Esophagus squamous epithelium (tissue), 5 donors: ENCODE measurements around the gene SIGLEC8. TPM values are rescaled to one million over a fixed set of nuclear protein-coding genes. Genes with fewer than 3 reads are reported as not detected.

Source experiments
- DNase-seq: peaks from one replicate; lab custom pipeline; 2025; lab: John Stamatoyannopoulos, UW
- H3K27ac ChIP-seq, 4 donors: fragments of 200-600 bp; sonication (generic); one replicate each; pipeline ENCODE4 v1.5.1; 2016 to 2019; ENCODE audit warnings: mild to moderate bottlenecking in 1 of 4
- H3K27me3 ChIP-seq, 4 donors: fragments of 200-600 bp; sonication (generic); 1 replicate in 3 of 4; 2 replicates in 1 of 4; pipeline versions ENCODE4 v1.5.1 to v1.6.0; 2017 to 2021; ENCODE audit warnings: antibody characterized with exemption in 1 of 4
- H3K36me3 ChIP-seq, 3 donors: fragments of 200-600 bp; sonication (generic); one replicate each; pipeline ENCODE4 v1.5.1; 2016 to 2019
- H3K4me1 ChIP-seq, 3 donors: fragments of 200-600 bp; sonication (generic); one replicate each; pipeline ENCODE4 v1.5.1; 2017 to 2019
- H3K4me3 ChIP-seq, 4 donors: fragments of 200-600 bp; sonication (generic); 1 replicate in 3 of 4; 2 replicates in 1 of 4; pipeline ENCODE4 v1.5.1; 2016 to 2019; ENCODE audit warnings: mild to moderate bottlenecking in 2 of 4, moderate library complexity in 1 of 4
- H3K9me3 ChIP-seq, 3 donors: fragments of 200-600 bp; sonication (generic); one replicate each; pipeline ENCODE4 v1.5.1; 2016 to 2019
- CTCF ChIP-seq, 6 experiments: fragments of 450-650 bp in 4 of 6; fragments of 200-600 bp in 2 of 6; sonication (generic) in 2 of 6; IDR thresholded peaks; one replicate each; pipeline ENCODE4 v1.5.1; 2016 to 2019; ENCODE audit warnings: antibody characterized with exemption in 6 of 6, mild to moderate bottlenecking in 4 of 6, moderate library complexity in 4 of 6
- POLR2A ChIP-seq, 4 donors: fragments of 450-650 bp; IDR thresholded peaks; one replicate each; pipeline ENCODE4 v1.6.1; 2017; ENCODE audit warnings: antibody characterized with exemption in 4 of 4, mild to moderate bottlenecking in 4 of 4, moderate library complexity in 3 of 4
- WGBS, 2 donors: methylation state at CpG; one replicate each; pipeline ENCODE4 v1.1.5; 2018; 5-methylcytosine and 5-hydroxymethylcytosine counted together
- intact Hi-C: fragments of 100-400 bp; cut with DNase I; formaldehyde crosslinking; loops from one replicate; pipeline ENCODE4 v1.15.0; 2022
- total RNA-seq, 4 donors: library from RNA; depleted of rRNA; stranded (reverse); fragments of >200 nt; gene quantifications; one replicate each; pipeline ENCODE4 v1.1.0, GENCODE V29; 2016
- donor health status: DM: yes; HTN: yes; CAD: no.

SIGLEC8 gene
- total RNA-seq, 4 donors from 2014 or later: 0.31 to 2.5 (median 0.94) TPM

GRCh38 chr19:51457351-51458013 lies 772 bp downstream of the SIGLEC8 start:
- Histone ChIP-seq H3K27ac (peak overlapping the region in 3 of 4 donors; percentile 4 to 28 (median 13)), H3K4me1 (no peaks in the 10 kb centered on the region), H3K27me3 (peaks cover 0 to 53% (median 0%) of the 10 kb centered on the region in 4 donors), H3K36me3 (no peaks in the 10 kb centered on the region), H3K4me3 (peak overlapping the region in 1 of 4 donors; percentile 5), H3K9me3 (no peaks in the 10 kb centered on the region)
- DNase-seq: no peak
- no peak for TF ChIP-seq POLR2A (IDR thresholded peaks at IDR 0.05)
- no peak for TF ChIP-seq CTCF (IDR thresholded peaks at IDR 0.05)
- 40 to 70% methylated on average over 1 to 5 of the region's 11 CpGs for WGBS, 2 donors
- intact Hi-C loops: no loop called here

- Histone ChIP-seq H3K36me3 (no peaks in the 10 kb centered on the region), H3K27me3 (peaks cover 0 to 45% (median 0%) of the 10 kb centered on the region in 4 donors), H3K9me3 (no peaks in the 10 kb centered on the region), H3K4me1 (no peaks in the 10 kb centered on the region), H3K27ac (peak overlapping the region in 2 of 4 donors; percentile 13 to 28), H3K4me3 (peak overlapping the region in 1 of 4 donors; percentile 5)
- DNase-seq: no peak
- TF ChIP-seq POLR2A (IDR thresholded peaks at IDR 0.05) (no peak), CTCF (IDR thresholded peaks at IDR 0.05) (no peak)
- intact Hi-C loops: no loop called here
- 55 to 62% methylated on average over 9 to 11 of the region's 11 CpGs for WGBS, 2 donors
Observed at GRCh38 chr19:51456541-51457290, 1.5 kb downstream of the SIGLEC8 start.

GRCh38 chr19:51450730-51451307 lies 7.4 kb downstream of the SIGLEC8 start:
- Histone ChIP-seq H3K9me3 (no peaks in the 10 kb centered on the region), H3K36me3 (no peaks in the 10 kb centered on the region), H3K27ac (no peak overlapping the region), H3K27me3 (peaks cover 0 to 21% (median 0%) of the 10 kb centered on the region in 4 donors), H3K4me1 (no peaks in the 10 kb centered on the region), H3K4me3 (no peak overlapping the region)
- no peak for DNase-seq
- intact Hi-C loops: no loop called here
- 73 to 77% methylated on average over 5 of the region's 5 CpGs for WGBS, 2 donors
- TF ChIP-seq POLR2A (IDR thresholded peaks at IDR 0.05) (no peak), CTCF (IDR thresholded peaks at IDR 0.05) (no peak)

GRCh38 chr19:51448411-51449016 lies 9.7 kb downstream of the SIGLEC8 start:
- TF ChIP-seq CTCF (IDR thresholded peaks at IDR 0.05) (no peak), POLR2A (IDR thresholded peaks at IDR 0.05) (no peak)
- H3K36me3 ChIP-seq: no peaks in the 10 kb centered on the region
- no peak for DNase-seq
- 35 to 56% methylated on average over 11 to 13 of the region's 13 CpGs for WGBS, 2 donors
- H3K27ac ChIP-seq: no peak overlapping the region
- intact Hi-C loops: no loop called here
- peaks cover 0 to 14% (median 0%) of the 10 kb centered on the region in 4 donors for H3K27me3 ChIP-seq
- no peaks in the 10 kb centered on the region for H3K9me3 ChIP-seq
- H3K4me3 ChIP-seq: no peak overlapping the region
- H3K4me1 ChIP-seq: no peaks in the 10 kb centered on the region
